Breast epithelium (tissue), 4 donors: ENCODE data around the gene SNCB. TPM values are rescaled to one million over a fixed set of nuclear protein-coding genes. Genes with fewer than 3 reads are reported as not detected.

Experiments
- DNase-seq, 2 donors: peaks; one replicate each; pipeline ENCODE4 v3.0.0-alpha.2; 2019; ENCODE audit warnings: low spot score in 2 of 2
- H3K27ac ChIP-seq, 2 donors: fragments of 200-600 bp; sonication (generic) in 1 of 2; one replicate each; pipeline ENCODE4 v1.5.1; 2016 to 2019; ENCODE audit warnings: mild to moderate bottlenecking in 1 of 2
- H3K27me3 ChIP-seq, 2 donors: fragments of 200-600 bp; sonication (generic) in 1 of 2; one replicate each; pipeline versions ENCODE4 v1.5.1 to v1.6.0; 2017 to 2019; ENCODE audit warnings: control low read depth in 1 of 2, mild to moderate bottlenecking in 1 of 2
- H3K36me3 ChIP-seq: fragments of 200-600 bp; one replicate; pipeline ENCODE4 v1.5.1; 2019
- H3K4me1 ChIP-seq, 2 donors: fragments of 200-600 bp; sonication (generic); one replicate each; pipeline ENCODE4 v1.5.1; 2016 to 2019; ENCODE audit warnings: control low read depth in 1 of 2
- H3K4me3 ChIP-seq, 3 donors: fragments of 200-600 bp; sonication (generic); 1 replicate in 2 of 3; 2 replicates in 1 of 3; pipeline ENCODE4 v1.5.1; 2016 to 2019; ENCODE audit warnings: mild to moderate bottlenecking in 3 of 3, moderate library complexity in 2 of 3
- H3K9me3 ChIP-seq, 2 donors: fragments of 200-600 bp; sonication (generic) in 1 of 2; one replicate each; pipeline ENCODE4 v1.5.1; 2016 to 2019; ENCODE audit warnings: control low read depth in 1 of 2
- CTCF ChIP-seq, 3 donors: fragments of 450-650 bp; IDR thresholded peaks; one replicate each; pipeline ENCODE4 v1.5.1; 2016 to 2017; ENCODE audit warnings: antibody characterized with exemption in 3 of 3, mild to moderate bottlenecking in 3 of 3, moderate library complexity in 3 of 3
- POLR2A ChIP-seq: fragments of 450-650 bp; IDR thresholded peaks from one replicate; pipeline ENCODE4 v1.6.1; 2016; ENCODE audit warnings: antibody characterized with exemption, mild to moderate bottlenecking, moderate library complexity
- POLR2AphosphoS5 ChIP-seq, 3 donors: sonication (generic); formaldehyde crosslinking; IDR thresholded peaks; one replicate each; pipeline ENCODE4 v1.6.1; 2017; ENCODE audit warnings: antibody characterized with exemption in 3 of 3
- intact Hi-C: fragments of 100-400 bp; cut with DNase I; formaldehyde crosslinking; loops from one replicate; pipeline ENCODE4 v1.15.1; 2023; ENCODE audit warnings: low total_unique reads
- total RNA-seq, 3 donors: library from RNA; depleted of rRNA; stranded (reverse); fragments of >200 nt; gene quantifications; one replicate each; pipeline ENCODE4 v1.1.0, GENCODE V29; 2016

The SNCB gene
- total RNA-seq, 3 donors from 2014 or later = not detected

- Histone ChIP-seq H3K4me1 (no peaks in the 10 kb centered on the region), H3K27me3 (peaks cover 0 to 47% of the 10 kb centered on the region in 2 donors), H3K9me3 (no peaks in the 10 kb centered on the region), H3K4me3 (no peak overlapping the region), H3K27ac (no peak overlapping the region), H3K36me3 (no peaks in the 10 kb centered on the region)
- DNase-seq = no peak
- intact Hi-C loops = no loop called here
- TF ChIP-seq POLR2A (no peak), POLR2AphosphoS5 (IDR thresholded peaks at IDR 0.05) (no peak), CTCF (IDR thresholded peaks at IDR 0.05) (no peak)
Observed at GRCh38 chr5:176676361-176676824, 46.1 kb upstream of the SNCB start.

GRCh38 chr5:176675676-176676360 lies 45.5 kb upstream of the SNCB start:
- Histone ChIP-seq H3K9me3 (no peaks in the 10 kb centered on the region), H3K27ac (no peak overlapping the region), H3K4me3 (no peak overlapping the region), H3K36me3 (no peaks in the 10 kb centered on the region), H3K4me1 (no peaks in the 10 kb centered on the region), H3K27me3 (peaks cover 0 to 43% of the 10 kb centered on the region in 2 donors)
- intact Hi-C loops = no loop called here
- no peak for DNase-seq
- no peak for TF ChIP-seq POLR2AphosphoS5 (IDR thresholded peaks at IDR 0.05)
- peak in 1 of 3 donors; percentile 25 for TF ChIP-seq CTCF (IDR thresholded peaks at IDR 0.05)

- intact Hi-C loops = no loop called here
- no peaks in the 10 kb centered on the region for H3K9me3 ChIP-seq
- H3K4me3 ChIP-seq = no peak overlapping the region
- H3K27me3 ChIP-seq = peaks cover 0 to 37% of the 10 kb centered on the region in 2 donors
- TF ChIP-seq CTCF (IDR thresholded peaks at IDR 0.05) (no peak), POLR2A (no peak), POLR2AphosphoS5 (IDR thresholded peaks at IDR 0.05) (no peak)
- no peak for DNase-seq
- H3K36me3 ChIP-seq = no peaks in the 10 kb centered on the region
- no peak overlapping the region for H3K27ac ChIP-seq
- H3K4me1 ChIP-seq = no peaks in the 10 kb centered on the region
Observed at GRCh38 chr5:176674799-176675198, 44.5 kb upstream of the SNCB start.

GRCh38 chr5:176673651-176674583 lies 43.6 kb upstream of the SNCB start:
- Histone ChIP-seq H3K4me3 (no peak overlapping the region), H3K36me3 (no peaks in the 10 kb centered on the region), H3K27me3 (peaks cover 0 to 30% of the 10 kb centered on the region in 2 donors), H3K27ac (no peak overlapping the region), H3K9me3 (no peaks in the 10 kb centered on the region), H3K4me1 (no peaks in the 10 kb centered on the region)
- TF ChIP-seq POLR2A (no peak), CTCF (IDR thresholded peaks at IDR 0.05) (no peak), POLR2AphosphoS5 (IDR thresholded peaks at IDR 0.05) (no peak)
- DNase-seq = no peak
- intact Hi-C loops = no loop called here
